A549 (cell line): ENCODE measurements around the gene MGMT. TPM values are rescaled to one million over a fixed set of nuclear protein-coding genes. Genes with fewer than 3 reads are reported as not detected.

ENCODE experiments used
- ATAC-seq, 2 experiments: fragments of 200-7000 bp in 1 of 2; fragments of >200 bp in 1 of 2; cut with Nextera tagmentation in 1 of 2; cut with Tn5 transposase in 1 of 2; 3 replicates each; pipeline versions ENCODE4 v1.8.0 to v1.9.1; 2018 to 2020; ENCODE audit warnings: mild to moderate bottlenecking in 1 of 2, moderate library complexity in 1 of 2
- CTCF ChIA-PET: fragments of 300-600 bp; sonication (Branson Sonifier 250); formaldehyde crosslinking; extraction: SDS; loops from one replicate; lab custom pipeline; 2021; ENCODE audit warnings: antibody characterized with exemption, inconsistent platforms; lab: Yijun Ruan, JAX
- POLR2A ChIA-PET: fragments of 350-600 bp; formaldehyde crosslinking; extraction: SDS; loops from one replicate; lab custom pipeline; 2021; ENCODE audit warnings: antibody characterized with exemption, inconsistent platforms; lab: Yijun Ruan, JAX
- DNase-seq, 2 experiments: peaks; one replicate each; pipeline versions ENCODE4 v3.0.0 to v3.0.0-alpha.2; 2011 to 2016; ENCODE audit warnings: low read depth in 1 of 2, low spot score in 1 of 2
- FAIRE-seq: peaks from 2 replicates; lab custom pipeline; 2011; peaks lifted over from hg19 to GRCh38; lab: Jason Lieb, UNC
- H3K27ac ChIP-seq, 2 experiments: fragments of >200 bp; sonication (Bioruptor Twin); formaldehyde crosslinking; 3 replicates each; pipeline ENCODE4 v1.5.1; 2016 to 2017
- H3K4me1 ChIP-seq: fragments of >200 bp; sonication (Bioruptor Twin); formaldehyde crosslinking; 3 replicates; pipeline ENCODE4 v1.6.1; 2016
- H3K4me2 ChIP-seq: fragments of >200 bp; sonication (Bioruptor Twin); formaldehyde crosslinking; 3 replicates; pipeline ENCODE4 v1.6.1; 2016
- H3K4me3 ChIP-seq: fragments of >200 bp; sonication (Bioruptor Twin); formaldehyde crosslinking; 3 replicates; pipeline ENCODE4 v1.5.1; 2016
- H3K9me3 ChIP-seq: fragments of >200 bp; sonication (Bioruptor Twin); formaldehyde crosslinking; 3 replicates; pipeline ENCODE4 v1.6.1; 2016
- ATOH8 ChIP-seq: fragments of 250-450 bp; sonication (Bioruptor Pico); IDR thresholded peaks from 2 replicates; pipeline ENCODE4 v1.5.0; 2020; ENCODE audit warnings: low read depth, mild to moderate bottlenecking, moderate library complexity
- CBX8 ChIP-seq: fragments of 200-600 bp; sonication (generic); IDR thresholded peaks from 2 replicates; pipeline ENCODE4 v1.6.1; 2016
- CTCF ChIP-seq: fragments of >200 bp; sonication (Bioruptor Twin); formaldehyde crosslinking; IDR thresholded peaks from 3 replicates; pipeline ENCODE4 v1.5.1; 2016
- EHF ChIP-seq: fragments of 250-450 bp; sonication (Bioruptor Pico); IDR thresholded peaks from 2 replicates; pipeline ENCODE4 v1.5.0; 2020; ENCODE audit warnings: mild to moderate bottlenecking
- EHMT2 ChIP-seq: fragments of 200-600 bp; sonication (generic); IDR thresholded peaks from 2 replicates; pipeline ENCODE4 v1.6.1; 2016; ENCODE audit warnings: antibody characterized with exemption, low read depth, mild to moderate bottlenecking, moderate library complexity
- ESRRA ChIP-seq: fragments of 150-350 bp; IDR thresholded peaks from 2 replicates; pipeline ENCODE4 v1.6.1; 2014; ENCODE audit warnings: mild to moderate bottlenecking, low read length, borderline replicate concordance
- FOXS1 ChIP-seq: fragments of 250-450 bp; sonication (Bioruptor Pico); IDR thresholded peaks from 2 replicates; pipeline ENCODE4 v1.5.0; 2020; ENCODE audit warnings: mild to moderate bottlenecking, moderate library complexity
- HES2 ChIP-seq: fragments of >200 bp; sonication (Bioruptor Twin); formaldehyde crosslinking; IDR thresholded peaks from 2 replicates; pipeline ENCODE4 v1.6.1; 2016
- HMGXB4 ChIP-seq: fragments of 250-450 bp; sonication (Bioruptor Pico); IDR thresholded peaks from 2 replicates; pipeline ENCODE4 v1.5.0; 2021; ENCODE audit warnings: mild to moderate bottlenecking, moderate library complexity, borderline replicate concordance
- HOXB13 ChIP-seq: fragments of 250-450 bp; sonication (Bioruptor Pico); IDR thresholded peaks from 2 replicates; pipeline ENCODE4 v1.5.0; 2020; ENCODE audit warnings: low read depth, mild to moderate bottlenecking, moderate library complexity
- HOXB5 ChIP-seq: fragments of 250-450 bp; sonication (Bioruptor Pico); IDR thresholded peaks from 2 replicates; pipeline ENCODE4 v1.5.0; 2020; ENCODE audit warnings: mild to moderate bottlenecking, moderate library complexity
- KDM1A ChIP-seq: fragments of 200-600 bp; sonication (generic); IDR thresholded peaks from 2 replicates; pipeline ENCODE4 v1.6.1; 2016; ENCODE audit warnings: low read depth, mild to moderate bottlenecking
- KDM5A ChIP-seq: fragments of 200-600 bp; sonication (generic); IDR thresholded peaks from 2 replicates; pipeline ENCODE4 v1.6.1; 2016; ENCODE audit warnings: antibody characterized with exemption, mild to moderate bottlenecking
- MYC ChIP-seq: IDR thresholded peaks from 2 replicates; pipeline ENCODE4 v1.6.1; 2012; ENCODE audit warnings: mild to moderate bottlenecking, inconsistent platforms, low read length, improper control_type of control experiment, borderline replicate concordance
- NFE2L2 ChIP-seq: fragments of 150-350 bp; conservative IDR thresholded peaks from 2 replicates; pipeline ENCODE4 v1.6.1; 2014; ENCODE audit warnings: low read length
- PHF8 ChIP-seq: fragments of 200-600 bp; sonication (generic); IDR thresholded peaks from 2 replicates; pipeline ENCODE4 v1.6.1; 2016; ENCODE audit warnings: low read depth, mild to moderate bottlenecking, antibody characterized with exemption, moderate library complexity, borderline replicate concordance
- RARB ChIP-seq: fragments of 250-450 bp; sonication (Bioruptor Pico); IDR thresholded peaks from 2 replicates; pipeline ENCODE4 v1.8.0; 2021; ENCODE audit warnings: mild to moderate bottlenecking, moderate library complexity
- RCOR1 ChIP-seq: fragments of 150-350 bp; IDR thresholded peaks from 2 replicates; pipeline ENCODE4 v1.6.1; 2014; ENCODE audit warnings: antibody characterized with exemption, low read length, low read depth
- REST ChIP-seq: fragments of 200-600 bp; sonication (generic); IDR thresholded peaks from 2 replicates; pipeline ENCODE4 v1.6.1; 2016; ENCODE audit warnings: antibody characterized with exemption, mild to moderate bottlenecking, moderate library complexity
- RFX5 ChIP-seq: fragments of 450-650 bp; IDR thresholded peaks from 2 replicates; pipeline ENCODE4 v1.7.1; 2014; ENCODE audit warnings: antibody characterized with exemption, mild to moderate bottlenecking, moderate library complexity
- RNF2 ChIP-seq: fragments of 200-600 bp; sonication (generic); IDR thresholded peaks from 2 replicates; pipeline ENCODE4 v1.6.1; 2016; ENCODE audit warnings: low read depth, mild to moderate bottlenecking, antibody characterized with exemption, moderate library complexity, borderline replicate concordance
- SMC3 ChIP-seq: fragments of >200 bp; sonication (Bioruptor Twin); formaldehyde crosslinking; IDR thresholded peaks from 3 replicates; pipeline ENCODE4 v1.6.1; 2018; ENCODE audit warnings: inconsistent platforms
- SREBF2 ChIP-seq: fragments of 450-650 bp; IDR thresholded peaks from 2 replicates; pipeline ENCODE4 v1.6.1; 2014; ENCODE audit warnings: mild to moderate bottlenecking, moderate library complexity
- TFCP2L1 ChIP-seq: fragments of 250-450 bp; sonication (Bioruptor Pico); IDR thresholded peaks from 2 replicates; pipeline ENCODE4 v1.5.0; 2021; ENCODE audit warnings: mild to moderate bottlenecking
- ZFP36 ChIP-seq: fragments of 450-650 bp; IDR thresholded peaks from 2 replicates; pipeline ENCODE4 v1.6.1; 2014; ENCODE audit warnings: borderline replicate concordance; ENCODE audit not compliant: partially characterized antibody
- ZSCAN20 ChIP-seq: fragments of 250-450 bp; sonication (Bioruptor Pico); IDR thresholded peaks from 2 replicates; pipeline ENCODE4 v1.8.0; 2022; ENCODE audit warnings: mild to moderate bottlenecking, moderate library complexity
- WGBS: methylation state at CpG from one replicate; pipeline ENCODE4 v1.1.6; 2017; ENCODE audit errors: missing lambda C conversion rate; 5-methylcytosine and 5-hydroxymethylcytosine counted together
- polyA plus RNA-seq, 4 experiments: library from polyadenylated mRNA; depleted of rRNA in 3 of 4; stranded (reverse); fragments of >200 nt; fragmentation: RNase III in 1 of 4; extraction: RNeasy Plus Mini Kit Qiagen cat#74134 plus additional on column Dnase treatment in 1 of 4; gene quantifications; 2 replicates in 3 of 4; 3 replicates in 1 of 4; pipeline ENCODE4 v1.2.3, GENCODE V29; 2011 to 2017

The MGMT gene
- polyA plus RNA-seq, 2 of the 4 experiments (the other 2 are of a cell fraction) = 4.9 to 5.2 TPM

- POLR2A ChIA-PET = no interaction called here
- CTCF ChIA-PET = no interaction called here
- no peak for TF ChIP-seq FOXS1 (CRISPR knock-in tag)
- TF ChIP-seq EHMT2 = no peak
- TF ChIP-seq RARB (CRISPR knock-in tag) = no peak
- TF ChIP-seq NFE2L2 = no peak
- TF ChIP-seq ATOH8 (CRISPR knock-in tag) = no peak
- TF ChIP-seq CTCF = no peak
- TF ChIP-seq ESRRA = no peak
- no peak for TF ChIP-seq CBX8
- TF ChIP-seq ZSCAN20 (CRISPR knock-in tag) = no peak
- TF ChIP-seq SMC3 = no peak
- no peak for TF ChIP-seq SREBF2
- no peak for TF ChIP-seq KDM5A
- TF ChIP-seq MYC = no peak
- TF ChIP-seq RFX5 = no peak
- TF ChIP-seq TFCP2L1 (CRISPR knock-in tag) = no peak
- TF ChIP-seq, all 56 proteins: peak for 0
These were observed 67.8 kb downstream of the MGMT start for GRCh38 chr10:129534826-129535225.

GRCh38 chr10:129536336-129536735 is 69.3 kb downstream of the MGMT start:
- ChIA-PET CTCF (no interaction called here), POLR2A (no interaction called here)
- Histone ChIP-seq H3K27ac (no peak overlapping the region), H3K4me1 (no peaks in the 10 kb centered on the region), H3K4me2 (no peak overlapping the region), H3K4me3 (no peak overlapping the region), H3K9me3 (no peaks in the 10 kb centered on the region)
- no peak for ATAC-seq
- 55% methylated on average over 16 of the region's 16 CpGs for WGBS
- no peak for FAIRE-seq
- no peak for TF ChIP-seq ZSCAN20 (CRISPR knock-in tag)
- TF ChIP-seq RNF2 = no peak
- TF ChIP-seq HOXB13 (CRISPR knock-in tag) = no peak
- TF ChIP-seq EHMT2 = no peak
- TF ChIP-seq HMGXB4 (CRISPR knock-in tag) = no peak
- no peak for TF ChIP-seq KDM1A
- no peak for TF ChIP-seq PHF8
- no peak for TF ChIP-seq HES2
- TF ChIP-seq NFE2L2 = no peak
- TF ChIP-seq REST = no peak
- TF ChIP-seq RCOR1 = no peak
- no peak for TF ChIP-seq ZFP36
- no peak for TF ChIP-seq ATOH8 (CRISPR knock-in tag)
- TF ChIP-seq SREBF2 = no peak
- no peak for TF ChIP-seq EHF (CRISPR knock-in tag)
- no peak for TF ChIP-seq HOXB5
- no peak for DNase-seq

More at GRCh38 chr10:129534826-129535225, 67.8 kb downstream of the MGMT start:
- DNase-seq (no peak), FAIRE-seq (no peak), ATAC-seq (no peak)
- H3K4me1 ChIP-seq = no peaks in the 10 kb centered on the region
- H3K27ac ChIP-seq = no peak overlapping the region
- H3K4me2 ChIP-seq = no peak overlapping the region
- no peak overlapping the region for H3K4me3 ChIP-seq
- WGBS = 43% methylated on average over 5 of the region's 5 CpGs
- no peaks in the 10 kb centered on the region for H3K9me3 ChIP-seq
